PC-3 (cell line): Measurements from ENCODE around the gene ATG4B. TPM values are rescaled to one million over a fixed set of nuclear protein-coding genes. Genes with fewer than 3 reads are reported as not detected.

Experiments
- ATAC-seq: fragments of 200-7000 bp; cut with Tn5 transposase; 2 replicates; pipeline ENCODE4 v1.9.1; 2020; ENCODE audit warnings: mild to moderate bottlenecking, moderate library complexity
- BruUV-seq: library from RNA; stranded (reverse); fragments of 400-500 nt; replicated peaks from 2 replicates; lab custom pipeline; 2021; lab: Mats Ljungman, UMichigan
- CTCF ChIA-PET: fragments of 300-600 bp; sonication (Branson Sonifier 250); formaldehyde crosslinking; loops from one replicate; lab custom pipeline; 2022; ENCODE audit warnings: antibody characterized with exemption; lab: Charles Lee
- POLR2A ChIA-PET: fragments of 300-600 bp; sonication (Branson Sonifier 250); formaldehyde crosslinking; loops from one replicate; lab custom pipeline; 2022; ENCODE audit warnings: antibody characterized with exemption; ENCODE audit not compliant: unreplicated experiment; lab: Charles Lee
- DNase-seq: peaks from one replicate; pipeline ENCODE4 v3.0.0-alpha.2; 2015
- H2AFZ ChIP-seq: fragments of 300-600 bp; sonication (generic); 2 replicates; pipeline ENCODE4 v1.6.0; 2016; ENCODE audit warnings: antibody characterized with exemption, low read length
- H3F3A ChIP-seq: fragments of 300-600 bp; sonication (generic); one replicate; pipeline ENCODE4 v1.6.0; 2017; ENCODE audit warnings: antibody characterized with exemption, low read length, control low read depth, mild to moderate bottlenecking; ENCODE audit not compliant: unreplicated experiment
- H3K27ac ChIP-seq: fragments of 300-600 bp; sonication (generic); 2 replicates; pipeline ENCODE4 v1.5.1; 2016; ENCODE audit warnings: mild to moderate bottlenecking, low read length
- H3K27me3 ChIP-seq: fragments of 300-600 bp; sonication (generic); 2 replicates; pipeline ENCODE4 v1.6.1; 2016; ENCODE audit warnings: low read length, mixed read lengths
- H3K36me3 ChIP-seq: fragments of 300-600 bp; sonication (generic); 2 replicates; pipeline ENCODE4 v1.6.1; 2016; ENCODE audit warnings: low read depth, mixed run types, low read length, mixed read lengths
- H3K4me1 ChIP-seq: fragments of 300-600 bp; sonication (generic); 2 replicates; pipeline ENCODE4 v1.5.1; 2016; ENCODE audit warnings: low read length; ENCODE audit not compliant: insufficient read depth
- H3K4me2 ChIP-seq: fragments of 300-600 bp; sonication (generic); 2 replicates; pipeline ENCODE4 v1.6.0; 2016; ENCODE audit warnings: low read length
- H3K4me3 ChIP-seq: fragments of 300-600 bp; sonication (generic); 2 replicates; pipeline ENCODE4 v1.5.1; 2016; ENCODE audit warnings: mild to moderate bottlenecking, low read length, mixed read lengths
- H3K79me2 ChIP-seq: fragments of 300-600 bp; sonication (generic); 2 replicates; pipeline ENCODE4 v1.6.1; 2017; ENCODE audit warnings: low read length, mixed read lengths
- H3K9ac ChIP-seq: fragments of 300-600 bp; sonication (generic); 2 replicates; pipeline ENCODE4 v1.6.0; 2016; ENCODE audit warnings: mild to moderate bottlenecking, low read length
- H3K9me2 ChIP-seq: fragments of 300-600 bp; sonication (generic); replicated peaks from 2 replicates; pipeline ENCODE4 v1.6.1; 2016; ENCODE audit warnings: mixed run types, low read length, mixed read lengths
- H3K9me3 ChIP-seq: fragments of 300-600 bp; sonication (generic); 2 replicates; pipeline ENCODE4 v1.6.1; 2016; ENCODE audit warnings: low read length, mixed read lengths
- H4K20me1 ChIP-seq: fragments of 300-600 bp; sonication (generic); 2 replicates; pipeline ENCODE4 v1.6.1; 2016; ENCODE audit warnings: low read length, mixed read lengths
- EZH2 ChIP-seq: fragments of 300-600 bp; sonication (generic); IDR thresholded peaks from one replicate; pipeline ENCODE4 v1.6.1; 2017; ENCODE audit warnings: antibody characterized with exemption, mild to moderate bottlenecking, low read length; ENCODE audit not compliant: unreplicated experiment
- EZH2phosphoT487 ChIP-seq: fragments of 300-600 bp; sonication (generic); IDR thresholded peaks from 2 replicates; pipeline ENCODE4 v1.6.1; 2018; ENCODE audit warnings: mild to moderate bottlenecking, antibody characterized with exemption, low read length, borderline replicate concordance
- intact Hi-C: fragments of 100-400 bp; cut with micrococcal nuclease; formaldehyde crosslinking; loops from 2 replicates; pipeline ENCODE4 v1.9.0; 2023
- total RNA-seq: library from RNA; depleted of rRNA; stranded (reverse); fragments of >200 nt; gene quantifications from 2 replicates; pipeline ENCODE4 v1.2.3, GENCODE V29; 2014
- TF ChIP-seq, protein P1 (sequence below): fragments of 300-600 bp; sonication (generic); conservative IDR thresholded peaks from 2 replicates; pipeline ENCODE4 v1.5.1; 2017; ENCODE audit warnings: antibody characterized with exemption, low read depth, mild to moderate bottlenecking, low read length

The ATG4B gene
- total RNA-seq, 1 experiment from 2014 or later: 83.0 TPM

GRCh38 chr2:241638940-241639339 lies 1.4 kb downstream of the ATG4B start:
- no peaks in the 10 kb centered on the region for H3K9me2 ChIP-seq
- no peaks in the 10 kb centered on the region for H3F3A ChIP-seq
- TF ChIP-seq EZH2phosphoT487 (no peak), EZH2 (no peak)
- TF ChIP-seq, protein P1, sequence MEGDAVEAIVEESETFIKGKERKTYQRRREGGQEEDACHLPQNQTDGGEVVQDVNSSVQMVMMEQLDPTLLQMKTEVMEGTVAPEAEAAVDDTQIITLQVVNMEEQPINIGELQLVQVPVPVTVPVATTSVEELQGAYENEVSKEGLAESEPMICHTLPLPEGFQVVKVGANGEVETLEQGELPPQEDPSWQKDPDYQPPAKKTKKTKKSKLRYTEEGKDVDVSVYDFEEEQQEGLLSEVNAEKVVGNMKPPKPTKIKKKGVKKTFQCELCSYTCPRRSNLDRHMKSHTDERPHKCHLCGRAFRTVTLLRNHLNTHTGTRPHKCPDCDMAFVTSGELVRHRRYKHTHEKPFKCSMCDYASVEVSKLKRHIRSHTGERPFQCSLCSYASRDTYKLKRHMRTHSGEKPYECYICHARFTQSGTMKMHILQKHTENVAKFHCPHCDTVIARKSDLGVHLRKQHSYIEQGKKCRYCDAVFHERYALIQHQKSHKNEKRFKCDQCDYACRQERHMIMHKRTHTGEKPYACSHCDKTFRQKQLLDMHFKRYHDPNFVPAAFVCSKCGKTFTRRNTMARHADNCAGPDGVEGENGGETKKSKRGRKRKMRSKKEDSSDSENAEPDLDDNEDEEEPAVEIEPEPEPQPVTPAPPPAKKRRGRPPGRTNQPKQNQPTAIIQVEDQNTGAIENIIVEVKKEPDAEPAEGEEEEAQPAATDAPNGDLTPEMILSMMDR: no peak
- peaks cover 25% of the 10 kb centered on the region; the same call in 1 of the 2 replicates for H4K20me1 ChIP-seq
- peaks cover 9% of the 10 kb centered on the region for H3K36me3 ChIP-seq
- ChIA-PET POLR2A (interaction anchor here (0.6 to 0.7 kb wide), 2 partner anchors 10 to 126 kb away, joined by 6 to 14 read pairs; no protein-coding TSS in a partner anchor), CTCF (no interaction called here)
- peak overlapping the region; percentile 94 for H3K4me3 ChIP-seq
- no peaks in the 10 kb centered on the region for H3K27me3 ChIP-seq
- intact Hi-C loops: loop anchor here (5.0 kb wide), 1 partner anchor 82 kb away; the partner anchor contains the start of gene BOK
- peak overlapping the region; percentile 89 for H3K4me2 ChIP-seq
- H3K9me3 ChIP-seq: no peaks in the 10 kb centered on the region
- H3K27ac ChIP-seq: no peak overlapping the region
- no peak for DNase-seq
- peaks cover 17% of the 10 kb centered on the region for H3K4me1 ChIP-seq
- ATAC-seq: no peak
- H3K79me2 ChIP-seq: peaks cover 89% of the 10 kb centered on the region
- H2AFZ ChIP-seq: no peak overlapping the region
- BruUV-seq: no TSS peak
- no peak overlapping the region for H3K9ac ChIP-seq

GRCh38 chr2:241639385-241639784 lies 1.9 kb downstream of the ATG4B start:
- Histone ChIP-seq H3K9me3 (no peaks in the 10 kb centered on the region), H3K36me3 (peaks cover 9% of the 10 kb centered on the region), H3F3A (no peaks in the 10 kb centered on the region), H3K4me3 (no peak overlapping the region), H3K4me2 (no peak overlapping the region), H3K4me1 (peaks cover 17% of the 10 kb centered on the region), H4K20me1 (peaks cover 21% of the 10 kb centered on the region; the same call in 1 of the 2 replicates), H3K9ac (no peak overlapping the region), H3K79me2 (peaks cover 89% of the 10 kb centered on the region), H3K27me3 (no peaks in the 10 kb centered on the region), H3K27ac (no peak overlapping the region), H2AFZ (no peak overlapping the region), H3K9me2 (no peaks in the 10 kb centered on the region)
- BruUV-seq: no TSS peak
- no peak for ATAC-seq
- intact Hi-C loops: loop anchor here (5.0 kb wide), 1 partner anchor 82 kb away; the partner anchor contains the start of gene BOK
- no peak for TF ChIP-seq EZH2
- no peak for TF ChIP-seq EZH2phosphoT487
- TF ChIP-seq, protein P1: no peak
- DNase-seq: no peak
- ChIA-PET POLR2A (no interaction called here), CTCF (no interaction called here)

DNA sequence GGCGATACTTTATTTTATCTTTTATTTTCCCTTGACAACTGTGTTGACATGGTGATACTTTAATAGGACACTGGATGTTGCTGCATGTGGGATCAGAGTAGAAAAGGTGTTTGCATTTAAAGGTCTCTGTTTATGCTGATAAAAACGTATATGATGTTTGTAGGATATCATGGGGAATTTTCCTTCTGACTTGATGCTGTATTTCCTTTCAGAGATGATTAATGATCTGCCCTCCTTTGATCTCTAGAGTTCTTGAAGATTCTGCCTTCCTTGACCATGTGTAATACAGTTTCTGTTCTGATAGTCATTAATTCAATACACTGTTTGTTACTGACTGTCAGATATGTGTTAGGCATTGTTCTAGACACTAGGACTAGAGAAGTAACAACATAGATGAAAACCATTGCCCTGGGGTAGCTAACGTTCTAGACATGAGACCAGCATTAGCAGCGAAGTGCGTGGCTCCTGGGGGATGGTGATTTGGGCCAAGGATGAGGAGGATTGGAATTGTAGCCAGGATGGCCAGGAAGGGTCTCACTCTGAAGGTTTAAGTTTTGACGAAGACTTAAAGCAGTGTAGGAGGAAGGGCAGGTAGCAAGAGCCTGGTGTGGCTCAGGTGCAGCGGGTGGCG lies 2.8 kb downstream of the ATG4B start:
- peaks cover 21% of the 10 kb centered on the region; the same call in 1 of the 2 replicates for H4K20me1 ChIP-seq
- intact Hi-C loops: no loop called here
- CTCF ChIA-PET: no interaction called here

More for the DNA sequence above, 2.8 kb downstream of the ATG4B start:
- H3K9ac ChIP-seq: no peak overlapping the region
- H3K79me2 ChIP-seq: peaks cover 89% of the 10 kb centered on the region
- H3F3A ChIP-seq: no peaks in the 10 kb centered on the region
- no peak for DNase-seq
- no peak overlapping the region for H2AFZ ChIP-seq
- no peak overlapping the region for H3K4me3 ChIP-seq
- no peaks in the 10 kb centered on the region for H3K9me3 ChIP-seq
- H3K27ac ChIP-seq: no peak overlapping the region
- POLR2A ChIA-PET: no interaction called here
- no TSS peak for BruUV-seq
- no peaks in the 10 kb centered on the region for H3K9me2 ChIP-seq
- H3K4me2 ChIP-seq: no peak overlapping the region
- peaks cover 13% of the 10 kb centered on the region for H3K4me1 ChIP-seq
- peaks cover 9% of the 10 kb centered on the region for H3K36me3 ChIP-seq
- no peak for ATAC-seq
- H3K27me3 ChIP-seq: no peaks in the 10 kb centered on the region
- TF ChIP-seq EZH2phosphoT487 (no peak), EZH2 (no peak)
- TF ChIP-seq, protein P1: no peak
